ENCODE measurements around the gene MED27. TPM values are rescaled to one million over a fixed set of nuclear protein-coding genes. Genes with fewer than 3 reads are reported as not detected.

Gene MED27
- total and polyA plus RNA-seq, 10 of the 15 experiments (the other 5 are each of a cell fraction or from before 2014, with no cell fraction given), result 20.3 to 50.3 (median 35.5) TPM

- no peak for TF ChIP-seq CUX1 (IDR thresholded peaks at IDR 0.05; ENCODE audit: insufficient replicate concordance, low read depth, low read length)
- no peak for TF ChIP-seq ELK1 (IDR thresholded peaks at IDR 0.05; ENCODE audit: low read depth, low read length)
- TF ChIP-seq NR2C1 (IDR thresholded peaks at IDR 0.05), result no peak
- no peak for TF ChIP-seq NKRF (conservative IDR thresholded peaks at IDR 0.05)
- TF ChIP-seq ZBTB11 (CRISPR knock-in tag; IDR thresholded peaks at IDR 0.05), result no peak
- no peak for TF ChIP-seq SUPT20H (IDR thresholded peaks at IDR 0.05; ENCODE audit: borderline replicate concordance, control insufficient read depth, low read depth, low read length)
- TF ChIP-seq MYC (IDR thresholded peaks at IDR 0.05; ENCODE audit: insufficient read depth, insufficient read length, insufficient replicate concordance, low read length, severe bottlenecking), result no peak
- TF ChIP-seq CBFB (IDR thresholded peaks at IDR 0.05; ENCODE audit: low read depth), result peak; percentile 52; the same call in 1 of the 2 replicates
- TF ChIP-seq KAT2A (conservative IDR thresholded peaks at IDR 0.05; ENCODE audit: control insufficient read depth, low read depth, low read length), result no peak
- TF ChIP-seq ZNF24 (IDR thresholded peaks at IDR 0.05), result no peak
- TF ChIP-seq NRF1 (conservative IDR thresholded peaks at IDR 0.05; ENCODE audit: low read depth, low read length), result no peak
- no peak for TF ChIP-seq E2F8 (IDR thresholded peaks at IDR 0.05; ENCODE audit: low read depth, partially characterized antibody)
- TF ChIP-seq SMARCA5 (IDR thresholded peaks at IDR 0.05), result no peak
- peak; percentile 91 for TF ChIP-seq EED (IDR thresholded peaks at IDR 0.05; ENCODE audit: low read depth)
Measured at GRCh38 chr9:132006677-132007370, 72.8 kb downstream of the MED27 start (continued).
